ENCODE measurements around the gene TLCD4.
"Not testable (repeated sequence)": the region's sequence is repeated elsewhere in the genome, so short reads cannot be mapped to it uniquely, and the experiment has no call there.

The TLCD4 gene

DNA sequence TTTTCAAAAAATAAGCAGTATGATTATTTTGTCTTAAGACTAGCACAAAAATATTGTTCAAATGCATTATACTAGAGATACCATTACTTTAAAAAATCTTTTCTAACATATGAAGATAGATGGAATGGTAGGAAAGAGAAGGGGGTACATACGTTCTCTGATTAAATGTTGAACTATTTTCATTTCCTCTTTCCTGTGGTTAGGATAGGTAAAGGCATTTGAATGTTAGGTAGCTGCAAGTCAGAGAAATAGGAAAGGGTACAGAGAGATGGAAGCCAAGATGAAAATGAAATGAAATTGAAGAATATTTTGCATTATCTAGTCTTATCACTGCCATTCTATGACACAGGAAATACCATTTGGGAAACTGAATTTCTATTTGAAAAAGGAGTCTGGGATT is 28.3 kb downstream of the TLCD4 start:
- ChIA-PET CTCF (no interaction called here), POLR2A (no interaction called here)
- no peak for DNase-seq (ENCODE audit: extremely low spot score)
- TF ChIP-seq FOXM1 (IDR thresholded peaks at IDR 0.05; ENCODE audit: borderline replicate concordance) (no peak), NFRKB (IDR thresholded peaks at IDR 0.05) (no peak), SUZ12 (IDR thresholded peaks at IDR 0.05) (no peak), BHLHE40 (IDR thresholded peaks at IDR 0.05; ENCODE audit: borderline replicate concordance) (no peak), FOXA1 (IDR thresholded peaks at IDR 0.05) (no peak), ELF4 (IDR thresholded peaks at IDR 0.05) (no peak), CTBP1 (IDR thresholded peaks at IDR 0.05; ENCODE audit: borderline replicate concordance) (no peak), ZNF384 (IDR thresholded peaks at IDR 0.05) (no peak), LEF1 (IDR thresholded peaks at IDR 0.05; ENCODE audit: borderline replicate concordance) (no peak), TARDBP (IDR thresholded peaks at IDR 0.05) (no peak), ARNT (IDR thresholded peaks at IDR 0.05) (no peak), SP1 (IDR thresholded peaks at IDR 0.05) (no peak), L3MBTL2 (conservative IDR thresholded peaks at IDR 0.05) (no peak), HDGF (IDR thresholded peaks at IDR 0.05; ENCODE audit: borderline replicate concordance) (no peak), FOXK2 (IDR thresholded peaks at IDR 0.05) (no peak)
- TF ChIP-seq, protein P1, sequence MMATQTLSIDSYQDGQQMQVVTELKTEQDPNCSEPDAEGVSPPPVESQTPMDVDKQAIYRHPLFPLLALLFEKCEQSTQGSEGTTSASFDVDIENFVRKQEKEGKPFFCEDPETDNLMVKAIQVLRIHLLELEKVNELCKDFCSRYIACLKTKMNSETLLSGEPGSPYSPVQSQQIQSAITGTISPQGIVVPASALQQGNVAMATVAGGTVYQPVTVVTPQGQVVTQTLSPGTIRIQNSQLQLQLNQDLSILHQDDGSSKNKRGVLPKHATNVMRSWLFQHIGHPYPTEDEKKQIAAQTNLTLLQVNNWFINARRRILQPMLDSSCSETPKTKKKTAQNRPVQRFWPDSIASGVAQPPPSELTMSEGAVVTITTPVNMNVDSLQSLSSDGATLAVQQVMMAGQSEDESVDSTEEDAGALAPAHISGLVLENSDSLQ (IDR thresholded peaks at IDR 0.05): no peak

DNA sequence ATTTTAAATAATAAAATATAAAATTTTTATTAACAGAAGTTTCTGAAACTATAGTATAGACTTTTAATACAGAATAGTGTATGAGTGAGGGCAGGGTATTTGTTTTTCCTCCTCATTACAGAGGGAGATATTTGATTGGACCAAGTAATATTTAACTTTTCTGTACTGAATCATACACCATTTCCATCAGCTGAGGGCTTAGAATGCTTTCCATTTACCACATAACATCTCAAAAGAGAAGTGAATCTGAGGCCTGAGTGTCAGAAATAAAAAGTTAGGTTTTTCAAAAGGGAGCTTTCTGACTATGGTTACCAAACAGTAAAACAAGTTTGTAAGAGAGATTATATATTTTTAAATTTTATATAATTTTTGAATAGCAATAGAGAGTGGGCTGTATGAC is 29.5 kb downstream of the TLCD4 start:
- CTCF ChIA-PET: interaction anchor here (1.0 kb wide), 1 partner anchor 31 kb away, joined by 6 read pairs; no protein-coding TSS in a partner anchor
- POLR2A ChIA-PET: no interaction called here

DNA sequence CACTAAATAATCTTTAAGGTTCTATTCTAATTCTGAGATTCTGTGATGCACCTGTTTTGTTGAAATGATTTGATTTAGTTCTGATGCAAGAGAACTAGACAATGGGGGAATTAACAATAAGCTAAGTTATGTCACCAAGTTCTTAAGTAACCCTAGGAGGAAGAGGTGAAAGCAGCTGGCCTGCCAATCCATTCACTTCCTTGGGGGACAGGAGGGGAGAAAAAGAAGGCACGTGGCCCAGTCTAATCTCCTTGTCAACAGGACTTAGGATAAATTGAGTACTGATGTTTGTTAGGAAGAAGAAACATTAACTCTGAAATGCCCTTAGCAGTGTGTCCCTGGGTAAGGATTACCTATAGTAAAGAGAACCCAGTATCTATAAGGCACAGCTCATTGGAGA is 36.9 kb downstream of the TLCD4 start:
- ChIA-PET POLR2A (no interaction called here), CTCF (no interaction called here)
- TF ChIP-seq ZNF384 (IDR thresholded peaks at IDR 0.05) (no peak), L3MBTL2 (conservative IDR thresholded peaks at IDR 0.05) (no peak), FOXK2 (IDR thresholded peaks at IDR 0.05) (no peak), HDGF (IDR thresholded peaks at IDR 0.05; ENCODE audit: borderline replicate concordance) (no peak), FOXM1 (IDR thresholded peaks at IDR 0.05; ENCODE audit: borderline replicate concordance) (no peak), BHLHE40 (IDR thresholded peaks at IDR 0.05; ENCODE audit: borderline replicate concordance) (no peak), CTBP1 (IDR thresholded peaks at IDR 0.05; ENCODE audit: borderline replicate concordance) (no peak), SUZ12 (IDR thresholded peaks at IDR 0.05) (no peak), NFRKB (IDR thresholded peaks at IDR 0.05) (no peak), ARNT (IDR thresholded peaks at IDR 0.05) (no peak), SP1 (IDR thresholded peaks at IDR 0.05) (no peak)
- TF ChIP-seq, protein P1 (IDR thresholded peaks at IDR 0.05): no peak
- DNase-seq (ENCODE audit: extremely low spot score): no peak

More for the DNA sequence above, 29.5 kb downstream of the TLCD4 start:
- TF ChIP-seq LEF1 (IDR thresholded peaks at IDR 0.05; ENCODE audit: borderline replicate concordance) (no peak), BHLHE40 (IDR thresholded peaks at IDR 0.05; ENCODE audit: borderline replicate concordance) (no peak), FOXK2 (IDR thresholded peaks at IDR 0.05) (no peak), ARNT (IDR thresholded peaks at IDR 0.05) (no peak)
- TF ChIP-seq, protein P1 (IDR thresholded peaks at IDR 0.05): no peak
- DNase-seq (ENCODE audit: extremely low spot score): no peak

DNA sequence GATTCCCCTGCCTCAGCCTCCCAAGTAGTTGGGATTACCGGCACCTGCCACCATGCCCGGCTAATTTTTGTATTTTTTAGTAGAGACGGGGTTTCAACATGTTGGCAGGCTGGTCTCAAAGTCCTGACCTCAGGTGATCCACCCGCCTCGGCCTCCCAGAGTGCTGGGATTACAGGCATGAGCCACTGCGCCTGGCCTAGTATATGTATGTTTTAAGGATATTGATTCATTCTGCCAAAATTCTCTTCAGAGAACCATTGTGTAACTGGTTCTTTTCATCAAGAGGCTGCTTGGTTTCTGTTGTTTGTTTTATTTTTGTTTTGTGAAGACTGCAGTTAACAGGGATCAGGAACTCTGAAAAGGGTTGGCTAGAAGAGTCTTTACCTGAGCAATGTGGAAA is 48.4 kb downstream of the TLCD4 start:
- POLR2A ChIA-PET; DNase-seq (ENCODE audit: extremely low spot score); CTCF ChIA-PET: not testable (repeated sequence)

Measured in HEK293T (cell line).